SU-DHL-6 (cell line): ENCODE measurements around the gene PMF1.

Experiments used
- H2AFZ ChIP-seq: fragments of 200-600 bp; sonication (generic); 2 replicates; pipeline ENCODE4 v1.6.1; 2014; ENCODE audit warnings: low read depth, mild to moderate bottlenecking, moderate library complexity, mixed read lengths, antibody characterized with exemption, low read length; ENCODE audit not compliant: severe bottlenecking
- H3F3A ChIP-seq: fragments of 200-600 bp; shearing (Covaris generic); 2 replicates; pipeline ENCODE4 v1.6.0; 2016; ENCODE audit warnings: antibody characterized with exemption, mild to moderate bottlenecking; ENCODE audit not compliant: insufficient read depth
- H3K27ac ChIP-seq: fragments of 200-600 bp; sonication (generic); 2 replicates; pipeline ENCODE4 v1.5.1; 2016; ENCODE audit warnings: low read depth, mild to moderate bottlenecking, low read length, moderate library complexity, mixed read lengths
- H3K27me3 ChIP-seq: fragments of 200-600 bp; sonication (generic), shearing (Covaris generic); 2 replicates; pipeline ENCODE4 v1.6.0; 2014; ENCODE audit warnings: mild to moderate bottlenecking, low read length
- H3K36me3 ChIP-seq: fragments of 200-600 bp; sonication (generic); 2 replicates; pipeline ENCODE4 v1.6.1; 2014; ENCODE audit warnings: mild to moderate bottlenecking, low read length, mixed read lengths
- H3K4me2 ChIP-seq: fragments of 300-600, 200-600 bp; shearing (Covaris generic), sonication (generic); 2 replicates; pipeline ENCODE4 v1.6.0; 2014; ENCODE audit warnings: low read length, low read depth, mild to moderate bottlenecking; ENCODE audit not compliant: poor library complexity, severe bottlenecking
- H3K4me3 ChIP-seq: fragments of 200-600 bp; sonication (generic); 2 replicates; pipeline ENCODE4 v1.5.1; 2014; ENCODE audit warnings: antibody characterized with exemption, low read length, mild to moderate bottlenecking, mixed read lengths; ENCODE audit not compliant: insufficient read depth, poor library complexity, severe bottlenecking
- H3K79me2 ChIP-seq: fragments of 200-600 bp; sonication (generic); 2 replicates; pipeline ENCODE4 v1.6.1; 2014; ENCODE audit warnings: mild to moderate bottlenecking, low read length, moderate library complexity; ENCODE audit not compliant: insufficient read depth
- H3K9ac ChIP-seq: fragments of 200-600 bp; sonication (generic); 2 replicates; pipeline ENCODE4 v1.7.0; 2014; ENCODE audit warnings: mild to moderate bottlenecking, low read length
- H3K9me2 ChIP-seq: fragments of 200-600 bp; sonication (generic); replicated peaks from 2 replicates; pipeline ENCODE4 v1.6.1; 2014; ENCODE audit warnings: low read length; ENCODE audit not compliant: insufficient read depth
- H3K9me3 ChIP-seq: fragments of 200-600 bp; sonication (generic); 2 replicates; pipeline ENCODE4 v1.6.1; 2014; ENCODE audit warnings: low read length, mixed read lengths; ENCODE audit not compliant: insufficient read depth
- H4K20me1 ChIP-seq: fragments of 200-600 bp; sonication (generic); 2 replicates; pipeline ENCODE4 v1.6.1; 2014; ENCODE audit warnings: low read depth, mild to moderate bottlenecking, antibody characterized with exemption, low read length, moderate library complexity, mixed read lengths
- EZH2phosphoT487 ChIP-seq: fragments of 200-600 bp; sonication (generic), shearing (Covaris generic); conservative IDR thresholded peaks from 2 replicates; pipeline ENCODE4 v1.6.1; 2018; ENCODE audit warnings: mild to moderate bottlenecking, antibody characterized with exemption, low read length, moderate library complexity, mixed read lengths
- TF ChIP-seq, protein P1 (sequence below): fragments of 200-600 bp; sonication (generic); IDR thresholded peaks from one replicate; pipeline ENCODE4 v1.5.1; 2017; ENCODE audit warnings: antibody characterized with exemption, mild to moderate bottlenecking, low read length, moderate library complexity; ENCODE audit not compliant: insufficient read depth, poor library complexity, severe bottlenecking

Gene PMF1

DNA sequence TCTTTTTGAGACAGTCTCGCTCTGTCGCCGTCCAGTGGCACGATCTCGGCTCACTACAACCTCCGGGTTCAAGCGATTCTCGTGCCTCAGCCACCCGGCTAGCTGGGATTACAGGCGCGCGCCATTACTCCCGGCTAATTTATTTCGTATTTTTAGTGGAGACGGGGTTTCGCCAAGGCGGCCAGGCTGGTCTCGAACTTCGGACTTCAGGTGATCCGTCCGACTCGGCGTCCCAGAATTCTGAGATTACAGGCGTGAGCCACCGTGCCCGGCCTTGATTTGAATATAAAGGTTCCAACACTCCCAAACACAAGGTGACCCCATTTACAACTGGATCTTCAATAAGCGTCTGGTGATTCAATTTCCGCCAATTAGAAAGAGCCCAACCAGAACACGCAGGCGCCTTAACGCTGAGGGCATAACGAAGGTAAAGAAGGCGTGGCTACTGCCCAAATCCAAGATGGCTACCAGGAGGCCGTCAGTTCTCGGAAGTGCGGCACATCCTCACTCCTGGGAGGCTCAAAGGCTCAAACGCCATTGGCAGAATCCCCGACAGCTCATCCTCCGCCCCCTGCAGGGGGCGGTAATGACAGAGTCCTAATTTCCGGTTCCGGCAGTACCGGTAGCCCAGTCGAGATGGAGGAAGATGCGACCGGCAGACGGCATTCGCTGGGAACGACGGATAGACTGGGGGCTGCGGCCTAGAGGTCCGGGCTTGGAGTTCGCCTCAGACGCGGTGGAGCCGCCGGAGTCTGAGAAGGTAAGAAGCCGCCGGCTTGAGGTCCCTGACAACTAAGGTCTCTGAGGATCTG, 19.1 kb upstream of the PMF1 start, which contains the start of gene SLC25A44:
Gene SLC25A44, plus strand, starts transcription at position 617 of the 812 bp plus-strand sequence. CDS start 5,744 bp downstream, outside the sequence.
- Histone ChIP-seq H3K79me2 (peaks cover 47% of the 10 kb centered on the region), H3K4me3 (peak within 1 kb of the TSS; percentile 92), H3K36me3 (no peaks in the 10 kb centered on the region), H3K9ac (peak within 1 kb of the TSS; percentile 87), H3K4me2 (peak within 1 kb of the TSS; percentile 65), H3K27ac (peak within 1 kb of the TSS; percentile 66), H2AFZ (peak within 1 kb of the TSS; percentile 78), H3F3A (peaks cover 11% of the 10 kb centered on the region), H3K27me3 (no peaks in the 10 kb centered on the region), H4K20me1 (no peaks in the 10 kb centered on the region), H3K9me2 (no peaks in the 10 kb centered on the region), H3K9me3 (no peaks in the 10 kb centered on the region)
- TF ChIP-seq, protein P1, sequence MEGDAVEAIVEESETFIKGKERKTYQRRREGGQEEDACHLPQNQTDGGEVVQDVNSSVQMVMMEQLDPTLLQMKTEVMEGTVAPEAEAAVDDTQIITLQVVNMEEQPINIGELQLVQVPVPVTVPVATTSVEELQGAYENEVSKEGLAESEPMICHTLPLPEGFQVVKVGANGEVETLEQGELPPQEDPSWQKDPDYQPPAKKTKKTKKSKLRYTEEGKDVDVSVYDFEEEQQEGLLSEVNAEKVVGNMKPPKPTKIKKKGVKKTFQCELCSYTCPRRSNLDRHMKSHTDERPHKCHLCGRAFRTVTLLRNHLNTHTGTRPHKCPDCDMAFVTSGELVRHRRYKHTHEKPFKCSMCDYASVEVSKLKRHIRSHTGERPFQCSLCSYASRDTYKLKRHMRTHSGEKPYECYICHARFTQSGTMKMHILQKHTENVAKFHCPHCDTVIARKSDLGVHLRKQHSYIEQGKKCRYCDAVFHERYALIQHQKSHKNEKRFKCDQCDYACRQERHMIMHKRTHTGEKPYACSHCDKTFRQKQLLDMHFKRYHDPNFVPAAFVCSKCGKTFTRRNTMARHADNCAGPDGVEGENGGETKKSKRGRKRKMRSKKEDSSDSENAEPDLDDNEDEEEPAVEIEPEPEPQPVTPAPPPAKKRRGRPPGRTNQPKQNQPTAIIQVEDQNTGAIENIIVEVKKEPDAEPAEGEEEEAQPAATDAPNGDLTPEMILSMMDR: peak; percentile 9
- no peak for TF ChIP-seq EZH2phosphoT487

DNA sequence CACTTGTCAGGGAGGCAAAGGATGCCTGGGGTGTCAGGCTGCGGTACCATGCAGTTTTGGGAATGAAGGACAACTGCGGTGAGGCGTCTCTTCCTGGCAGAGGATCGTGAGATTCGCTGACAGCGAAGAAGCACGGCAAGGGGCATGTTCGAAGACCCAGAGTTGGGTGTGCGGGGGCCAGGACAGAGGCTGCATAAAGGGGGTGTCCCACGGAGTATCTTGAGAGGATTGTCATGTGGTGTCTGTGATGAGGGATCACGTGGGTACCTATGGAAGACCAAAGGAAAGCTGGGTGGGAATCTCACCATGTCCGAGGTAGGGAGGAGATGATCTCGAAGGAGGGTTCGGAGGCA, 18.5 kb upstream of the PMF1 start:
- no peak overlapping the region for H2AFZ ChIP-seq
- H3K27me3 ChIP-seq: no peaks in the 10 kb centered on the region
- H3K9me2 ChIP-seq: no peaks in the 10 kb centered on the region
- H3K4me3 ChIP-seq: peak overlapping the region; percentile 92
- peak overlapping the region; percentile 87 for H3K9ac ChIP-seq
- H3K79me2 ChIP-seq: peaks cover 52% of the 10 kb centered on the region
- no peaks in the 10 kb centered on the region for H4K20me1 ChIP-seq
- TF ChIP-seq, protein P1: no peak
- TF ChIP-seq EZH2phosphoT487: no peak
- no peaks in the 10 kb centered on the region for H3K36me3 ChIP-seq
- peak overlapping the region; percentile 65 for H3K4me2 ChIP-seq
- H3K27ac ChIP-seq: peak overlapping the region; percentile 22; the same call in 1 of the 2 replicates
- no peaks in the 10 kb centered on the region for H3K9me3 ChIP-seq
- H3F3A ChIP-seq: peaks cover 11% of the 10 kb centered on the region

DNA sequence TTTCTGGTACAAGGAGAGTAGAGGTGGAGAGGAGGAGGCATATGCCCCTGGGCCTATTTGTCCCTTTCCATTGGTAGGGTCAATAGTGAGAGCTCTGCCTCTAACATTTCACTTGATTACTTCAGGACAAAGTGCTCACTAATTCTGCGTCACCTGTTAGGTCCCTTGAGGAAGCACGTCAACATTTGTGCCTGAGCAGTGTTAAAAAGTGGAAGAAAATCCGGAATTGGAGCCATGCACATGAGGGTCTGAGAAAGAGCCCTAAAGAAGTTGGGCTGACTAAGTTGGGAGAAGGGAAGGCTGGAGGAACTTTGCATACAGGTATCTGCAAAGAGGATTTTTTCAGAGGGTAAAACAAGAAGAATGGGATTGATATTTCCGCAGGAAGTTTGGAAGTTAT, 17.0 kb upstream of the PMF1 start:
- Histone ChIP-seq H3K9me2 (no peaks in the 10 kb centered on the region), H3K9ac (no peak overlapping the region), H3K27ac (no peak overlapping the region), H3K36me3 (no peaks in the 10 kb centered on the region), H2AFZ (no peak overlapping the region), H3K9me3 (no peaks in the 10 kb centered on the region), H3F3A (peaks cover 11% of the 10 kb centered on the region), H3K27me3 (no peaks in the 10 kb centered on the region), H3K4me2 (peak overlapping the region; percentile 16), H3K79me2 (peaks cover 56% of the 10 kb centered on the region), H3K4me3 (no peak overlapping the region), H4K20me1 (no peaks in the 10 kb centered on the region)
- TF ChIP-seq, protein P1: no peak
- no peak for TF ChIP-seq EZH2phosphoT487
